Stimulated activated CD8-positive, alpha-beta memory T cell treated with anti-CD3 and anti-CD28 coated beads, Interleukin-12 subunit alpha, Interleukin-12 subunit beta, amount 100 ng/mL, for 1 hour (primary cell): ENCODE measurements around the gene BTG1.

ENCODE experiments used
- DNase-seq: peaks from one replicate; pipeline ENCODE4 v3.0.0-alpha.2; 2020; ENCODE audit warnings: low read depth

The BTG1 gene

GRCh38 chr12:92133171-92133570 is 12.5 kb downstream of the BTG1 start:
- DNase-seq: no peak

GRCh38 chr12:92132288-92132687 is 13.4 kb downstream of the BTG1 start:
- no peak for DNase-seq

- DNase-seq: no peak
Measured at GRCh38 chr12:92130999-92131398, 14.6 kb downstream of the BTG1 start.

- no peak for DNase-seq
Measured at GRCh38 chr12:92129609-92130008, 16.0 kb downstream of the BTG1 start.

- DNase-seq: no peak
Measured at GRCh38 chr12:92128612-92129011, 17.0 kb downstream of the BTG1 start.

- no peak for DNase-seq
Measured at GRCh38 chr12:92124689-92125029, 21.0 kb downstream of the BTG1 start.

GRCh38 chr12:92123780-92124688 is 21.6 kb downstream of the BTG1 start:
- no peak for DNase-seq

- DNase-seq: no peak
Measured at GRCh38 chr12:92122941-92123779, 22.5 kb downstream of the BTG1 start.

GRCh38 chr12:92121826-92122225 is 23.8 kb downstream of the BTG1 start:
- no peak for DNase-seq

GRCh38 chr12:92118826-92119536 is 26.7 kb downstream of the BTG1 start:
- no peak for DNase-seq

GRCh38 chr12:92114834-92115233 is 30.8 kb downstream of the BTG1 start:
- DNase-seq: no peak

GRCh38 chr12:92111256-92111655 is 34.4 kb downstream of the BTG1 start:
- no peak for DNase-seq

- DNase-seq: no peak
Measured at GRCh38 chr12:92110083-92110640, 35.5 kb downstream of the BTG1 start.

- no peak for DNase-seq
Measured at GRCh38 chr12:92109613-92110012, 36.0 kb downstream of the BTG1 start.

GRCh38 chr12:92108651-92109050 is 37.0 kb downstream of the BTG1 start:
- DNase-seq: no peak

GRCh38 chr12:92107621-92108131 is 38.0 kb downstream of the BTG1 start:
- DNase-seq: no peak

GRCh38 chr12:92107094-92107493 is 38.6 kb downstream of the BTG1 start:
- DNase-seq: no peak

GRCh38 chr12:92105676-92106075 is 40.0 kb downstream of the BTG1 start:
- no peak for DNase-seq

GRCh38 chr12:92105110-92105509 is 40.5 kb downstream of the BTG1 start:
- no peak for DNase-seq

GRCh38 chr12:92102606-92103005 is 43.0 kb downstream of the BTG1 start:
- no peak for DNase-seq

GRCh38 chr12:92098594-92099380 is 46.9 kb downstream of the BTG1 start:
- DNase-seq: no peak
